Calu3 (cell line): ENCODE results near the gene RPGRIP1. TPM values are rescaled to one million over a fixed set of nuclear protein-coding genes. Genes with fewer than 3 reads are reported as not detected.

Experiments
- BruUV-seq: library from RNA; stranded (reverse); fragments of 400-500 nt; replicated peaks from 2 replicates; lab custom pipeline; 2021; lab: Mats Ljungman, UMichigan
- CTCF ChIA-PET: fragments of 300-600 bp; sonication (Branson Sonifier 250); formaldehyde crosslinking; loops from one replicate; lab custom pipeline; 2022; ENCODE audit warnings: antibody characterized with exemption; lab: Charles Lee
- DNase-seq: peaks from one replicate; pipeline ENCODE4 v3.0.0; 2022
- H3K27ac Mint-ChIP-seq: one replicate; pipeline ENCODE4 v1.8.0; 2022; ENCODE audit warnings: mixed read lengths; ENCODE audit not compliant: unreplicated experiment
- H3K27me3 Mint-ChIP-seq: one replicate; pipeline ENCODE4 v1.8.0; 2022; ENCODE audit warnings: mixed read lengths; ENCODE audit not compliant: unreplicated experiment
- H3K36me3 Mint-ChIP-seq: one replicate; pipeline ENCODE4 v1.8.0; 2022; ENCODE audit warnings: mild to moderate bottlenecking, moderate library complexity, mixed read lengths; ENCODE audit not compliant: insufficient read depth, unreplicated experiment
- H3K4me1 Mint-ChIP-seq: one replicate; pipeline ENCODE4 v1.8.0; 2022; ENCODE audit warnings: mild to moderate bottlenecking, low read depth, mixed read lengths; ENCODE audit not compliant: unreplicated experiment
- H3K4me3 Mint-ChIP-seq: one replicate; pipeline ENCODE4 v1.8.0; 2022; ENCODE audit warnings: mild to moderate bottlenecking, low read depth, moderate library complexity, mixed read lengths; ENCODE audit not compliant: unreplicated experiment
- H3K9me3 Mint-ChIP-seq: one replicate; pipeline ENCODE4 v1.8.0; 2022; ENCODE audit warnings: low read depth, mixed read lengths; ENCODE audit not compliant: unreplicated experiment
- intact Hi-C: fragments of 100-400 bp; cut with micrococcal nuclease; formaldehyde crosslinking; loops from one replicate; pipeline ENCODE4 v1.10.0; 2022; ENCODE audit not compliant: unreplicated experiment
- total RNA-seq: library from RNA; stranded (reverse); gene quantifications from 2 replicates; pipeline ENCODE4 v1.2.3, GENCODE V29; 2022
- TF ChIP-seq, protein P1 (sequence below): fragments of 200-600 bp; IDR thresholded peaks from one replicate; pipeline ENCODE4 v1.8.0; 2022; ENCODE audit warnings: antibody characterized with exemption; ENCODE audit not compliant: unreplicated experiment

RPGRIP1 gene
- total RNA-seq, 1 experiment from 2014 or later, result not detected

DNA sequence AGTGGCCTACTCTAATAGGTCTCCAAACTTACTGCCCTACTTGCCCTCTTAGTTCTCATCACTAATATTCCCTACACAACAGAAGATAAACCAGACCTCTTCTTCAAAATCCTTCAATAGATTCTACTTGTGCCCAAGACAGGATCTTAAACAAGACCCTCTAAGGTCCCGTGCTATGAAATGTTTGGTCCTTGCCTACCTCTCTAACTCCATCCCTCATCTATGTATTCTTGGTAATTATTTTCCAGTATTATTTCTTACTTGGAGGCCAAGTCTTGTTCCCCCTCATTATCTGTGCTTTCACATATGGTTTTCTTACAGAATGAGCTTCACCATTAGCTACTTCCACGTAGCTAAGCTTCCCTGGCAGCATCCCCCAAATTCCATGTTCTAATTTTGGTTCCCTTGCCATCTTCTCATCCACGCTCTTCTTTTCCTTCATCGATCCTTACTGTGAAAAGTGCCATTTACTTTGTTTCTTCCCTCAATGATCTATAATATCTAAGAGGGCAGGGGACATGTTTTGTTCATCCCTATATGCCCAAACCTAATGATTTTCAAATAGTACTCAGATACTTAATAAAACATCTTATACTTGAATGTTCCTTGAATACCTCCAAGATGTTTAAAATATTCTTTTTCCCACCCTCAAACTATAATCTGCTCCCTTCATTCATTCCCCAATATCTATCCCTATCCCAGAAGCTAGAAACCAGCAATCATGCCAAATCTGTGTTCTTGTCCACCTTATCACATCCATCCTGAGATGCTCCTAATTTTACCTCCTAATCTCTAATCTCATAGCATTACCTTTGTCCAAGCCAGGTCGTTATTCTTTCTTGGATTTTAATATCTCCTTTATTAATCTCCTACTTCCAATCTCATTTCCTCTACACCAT lies 20.7 kb upstream of the RPGRIP1 start:
- intact Hi-C loops, result no loop called here
- CTCF ChIA-PET, result interaction anchor here (0.7 kb wide), 1 partner anchor 38 kb away, joined by 3 read pairs; no protein-coding TSS in a partner anchor
- Mint-ChIP-seq H3K4me3 (peak overlapping the region; percentile 47), H3K36me3 (peaks cover 99% of the 10 kb centered on the region), H3K27ac (peak overlapping the region; percentile 71), H3K27me3 (no peaks in the 10 kb centered on the region), H3K9me3 (no peaks in the 10 kb centered on the region), H3K4me1 (peaks cover 45% of the 10 kb centered on the region)
- no TSS peak for BruUV-seq
- DNase-seq, result no peak
- TF ChIP-seq, protein P1, sequence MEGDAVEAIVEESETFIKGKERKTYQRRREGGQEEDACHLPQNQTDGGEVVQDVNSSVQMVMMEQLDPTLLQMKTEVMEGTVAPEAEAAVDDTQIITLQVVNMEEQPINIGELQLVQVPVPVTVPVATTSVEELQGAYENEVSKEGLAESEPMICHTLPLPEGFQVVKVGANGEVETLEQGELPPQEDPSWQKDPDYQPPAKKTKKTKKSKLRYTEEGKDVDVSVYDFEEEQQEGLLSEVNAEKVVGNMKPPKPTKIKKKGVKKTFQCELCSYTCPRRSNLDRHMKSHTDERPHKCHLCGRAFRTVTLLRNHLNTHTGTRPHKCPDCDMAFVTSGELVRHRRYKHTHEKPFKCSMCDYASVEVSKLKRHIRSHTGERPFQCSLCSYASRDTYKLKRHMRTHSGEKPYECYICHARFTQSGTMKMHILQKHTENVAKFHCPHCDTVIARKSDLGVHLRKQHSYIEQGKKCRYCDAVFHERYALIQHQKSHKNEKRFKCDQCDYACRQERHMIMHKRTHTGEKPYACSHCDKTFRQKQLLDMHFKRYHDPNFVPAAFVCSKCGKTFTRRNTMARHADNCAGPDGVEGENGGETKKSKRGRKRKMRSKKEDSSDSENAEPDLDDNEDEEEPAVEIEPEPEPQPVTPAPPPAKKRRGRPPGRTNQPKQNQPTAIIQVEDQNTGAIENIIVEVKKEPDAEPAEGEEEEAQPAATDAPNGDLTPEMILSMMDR, result no peak

DNA sequence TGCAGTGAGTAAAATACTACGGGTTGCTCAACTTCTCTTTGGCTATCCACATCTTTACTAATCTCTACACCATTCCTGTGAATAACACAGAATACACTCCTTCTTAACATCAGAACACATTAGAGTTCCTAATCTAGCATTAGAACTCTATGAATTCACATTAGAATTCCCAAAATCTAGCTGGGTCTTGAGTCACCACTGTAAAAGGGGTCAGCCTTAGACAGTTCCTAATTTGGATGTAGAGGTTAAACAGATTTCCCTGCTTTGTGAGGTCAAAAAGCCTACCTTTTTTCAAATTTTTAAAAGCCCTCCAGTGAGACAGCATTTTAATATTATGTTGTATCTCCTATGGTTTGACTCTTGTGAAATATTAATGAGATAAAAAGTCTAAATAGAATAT lies 18.1 kb upstream of the RPGRIP1 start:
- intact Hi-C loops, result no loop called here
- Mint-ChIP-seq H3K4me1 (peaks cover 43% of the 10 kb centered on the region), H3K4me3 (no peak overlapping the region), H3K9me3 (no peaks in the 10 kb centered on the region), H3K27ac (peak overlapping the region; percentile 23), H3K27me3 (no peaks in the 10 kb centered on the region), H3K36me3 (peaks cover 100% of the 10 kb centered on the region)
- TF ChIP-seq, protein P1, result no peak
- CTCF ChIA-PET, result no interaction called here
- no TSS peak for BruUV-seq
- no peak for DNase-seq

DNA sequence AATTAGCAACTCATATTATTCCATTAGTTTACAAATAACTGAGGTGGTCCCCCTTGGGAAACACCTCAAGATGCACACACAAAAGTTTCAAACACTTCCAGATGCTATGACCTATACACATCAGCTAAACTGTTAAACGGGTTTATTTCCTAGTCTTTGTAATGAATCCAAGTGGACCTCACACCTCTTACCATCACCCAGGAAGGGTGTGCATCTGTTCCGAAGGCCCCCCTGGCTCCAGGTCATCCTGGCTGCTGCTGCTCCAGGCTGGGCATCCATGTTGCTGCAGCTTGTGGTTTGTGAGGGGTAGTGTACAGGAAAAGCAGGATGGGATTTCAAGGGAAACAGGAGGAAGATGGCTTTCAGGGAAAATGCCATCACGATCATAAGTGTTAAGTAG lies 17.5 kb upstream of the RPGRIP1 start:
- Mint-ChIP-seq H3K27me3 (no peaks in the 10 kb centered on the region), H3K27ac (peak overlapping the region; percentile 83), H3K36me3 (peaks cover 100% of the 10 kb centered on the region), H3K4me1 (peaks cover 37% of the 10 kb centered on the region), H3K4me3 (peak overlapping the region; percentile 93), H3K9me3 (no peaks in the 10 kb centered on the region)
- BruUV-seq, result no TSS peak
- CTCF ChIA-PET, result no interaction called here
- intact Hi-C loops, result no loop called here
- TF ChIP-seq, protein P1, result no peak
- no peak for DNase-seq

DNA sequence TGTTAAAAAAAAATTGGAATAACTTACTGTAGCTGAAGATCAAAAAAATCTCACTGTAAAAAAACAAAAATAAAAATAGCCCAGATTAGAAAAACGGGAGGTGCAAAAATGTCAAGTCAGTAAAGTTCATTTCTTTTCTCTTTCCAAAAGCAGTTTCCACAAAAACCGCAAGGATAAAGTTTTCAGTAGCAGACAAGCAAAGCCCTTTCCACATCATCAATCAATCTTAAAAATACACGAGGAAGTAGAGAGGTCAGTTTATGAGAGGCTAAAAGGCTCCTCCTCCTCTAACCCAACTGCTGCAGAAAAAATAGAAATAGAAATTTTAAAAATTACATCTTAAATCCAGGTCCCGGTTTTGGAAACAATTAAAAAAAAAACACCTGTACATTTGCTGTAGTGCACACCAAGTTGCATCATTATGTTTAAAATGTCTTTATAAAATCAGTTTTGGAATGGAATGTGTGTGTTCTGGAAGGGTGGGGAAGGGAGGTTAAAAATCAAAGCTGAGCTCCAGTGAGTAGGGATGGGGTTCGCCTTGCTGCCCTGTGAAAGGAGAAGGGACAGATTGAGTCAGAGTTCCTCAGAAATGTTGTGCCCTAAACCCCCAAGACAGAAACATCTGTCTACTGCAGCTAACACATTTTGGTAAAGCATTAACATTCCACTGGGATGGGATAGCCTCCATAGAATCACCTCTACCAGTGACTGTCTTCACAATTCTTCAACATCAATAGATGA lies 16.4 kb upstream of the RPGRIP1 start:
- TF ChIP-seq, protein P1, result no peak
- H3K4me1 Mint-ChIP-seq, result peaks cover 31% of the 10 kb centered on the region
- H3K4me3 Mint-ChIP-seq, result peak overlapping the region; percentile 93
- peak overlapping the region; percentile 70 for H3K27ac Mint-ChIP-seq
- peaks cover 100% of the 10 kb centered on the region for H3K36me3 Mint-ChIP-seq
- CTCF ChIA-PET, result interaction anchor here (0.6 kb wide), 1 partner anchor 13 kb away, joined by 3 read pairs; no protein-coding TSS in a partner anchor
- no peaks in the 10 kb centered on the region for H3K27me3 Mint-ChIP-seq
- BruUV-seq, result no TSS peak
- intact Hi-C loops, result no loop called here
- DNase-seq, result no peak
- no peaks in the 10 kb centered on the region for H3K9me3 Mint-ChIP-seq
